GM12878 (cell line): ENCODE data around the gene MARCHF9. TPM values are rescaled to one million over a fixed set of nuclear protein-coding genes. Genes with fewer than 3 reads are reported as not detected.
A peak's percentile ranks its signal among the peaks of the same experiment; 100 is the strongest.

ENCODE experiments used
- CBX5 ChIP-seq: sonication (generic); IDR thresholded peaks from 2 replicates; pipeline ENCODE4 v1.6.1; 2016; ENCODE audit warnings: low read depth, moderate library complexity, mild to moderate bottlenecking, inconsistent platforms
- CTCF ChIP-seq, 3 experiments: IDR thresholded peaks in 2 of 3; conservative IDR thresholded peaks in 1 of 3; 2 replicates each; pipeline ENCODE4 v1.5.1; 2011; ENCODE audit warnings: low read depth in 3 of 3, low read length in 3 of 3, mild to moderate bottlenecking in 3 of 3, control low read depth in 2 of 3, moderate library complexity in 2 of 3, inconsistent platforms in 1 of 3, mixed read lengths in 1 of 3; ENCODE audit not compliant: control insufficient read depth in 2 of 3, insufficient read depth in 1 of 3; ENCODE audit errors: extremely low read depth in 1 of 3
- DPF2 ChIP-seq: fragments of 450-650 bp; IDR thresholded peaks from 2 replicates; pipeline ENCODE4 v1.6.1; 2017; ENCODE audit warnings: mild to moderate bottlenecking
- E2F4 ChIP-seq: IDR thresholded peaks from 2 replicates; pipeline ENCODE4 v1.6.1; 2012; ENCODE audit warnings: low read depth, low read length, improper control_type of control experiment
- FOXM1 ChIP-seq: IDR thresholded peaks from 2 replicates; pipeline ENCODE4 v1.6.1; 2012; ENCODE audit warnings: low read depth, mild to moderate bottlenecking, inconsistent platforms, low read length, moderate library complexity
- GABPA ChIP-seq: IDR thresholded peaks from 2 replicates; pipeline ENCODE4 v1.6.1; 2014; ENCODE audit warnings: antibody characterized with exemption, low read depth, mild to moderate bottlenecking, inconsistent platforms
- GATAD2B ChIP-seq: fragments of 450-650 bp; conservative IDR thresholded peaks from 2 replicates; pipeline ENCODE4 v1.6.1; 2017; ENCODE audit warnings: low read depth, mild to moderate bottlenecking, moderate library complexity
- HDAC2 ChIP-seq: fragments of 200-600 bp; sonication (generic); IDR thresholded peaks from 2 replicates; pipeline ENCODE4 v1.6.1; 2017
- HDAC6 ChIP-seq: fragments of 200-600 bp; sonication (generic); IDR thresholded peaks from one replicate; pipeline ENCODE4 v1.8.0; 2017; ENCODE audit warnings: antibody characterized with exemption; ENCODE audit not compliant: unreplicated experiment
- MAX ChIP-seq: IDR thresholded peaks from 2 replicates; pipeline ENCODE4 v1.6.1; 2012; ENCODE audit warnings: low read depth, low read length, improper control_type of control experiment
- MTA3 ChIP-seq: IDR thresholded peaks from 2 replicates; pipeline ENCODE4 v1.6.1; 2012; ENCODE audit warnings: low read length, inconsistent platforms, borderline replicate concordance
- NR2C1 ChIP-seq: fragments of 450-650 bp; IDR thresholded peaks from 2 replicates; pipeline ENCODE4 v1.6.1; 2017; ENCODE audit warnings: antibody characterized with exemption, mild to moderate bottlenecking, moderate library complexity
- POLR2A ChIP-seq: IDR thresholded peaks from 2 replicates; pipeline ENCODE4 v1.6.1; 2011; ENCODE audit warnings: low read depth, mild to moderate bottlenecking, low read length
- TCF12 ChIP-seq: IDR thresholded peaks from 2 replicates; pipeline ENCODE4 v1.6.1; 2011; ENCODE audit warnings: low read depth, mild to moderate bottlenecking, low read length
- WRNIP1 ChIP-seq: IDR thresholded peaks from 2 replicates; pipeline ENCODE4 v1.6.1; 2011; ENCODE audit warnings: low read depth, low read length, improper control_type of control experiment, borderline replicate concordance
- ZBED1 ChIP-seq: IDR thresholded peaks from 2 replicates; pipeline ENCODE4 v1.6.1; 2016; ENCODE audit warnings: borderline replicate concordance
- polyA plus RNA-seq, 11 experiments: library from polyadenylated mRNA; depleted of rRNA in 4 of 11; unstranded in 6 of 11; stranded (reverse) in 5 of 11; fragments of >200 nt; fragmentation: Nextera tagmentation in 4 of 11; fragmentation: Illumina TruSeq in 1 of 11; extraction: Ambion mirVana in 4 of 11; extraction: Trizol in 1 of 11; gene quantifications; 1 replicate in 1 of 11; 2 replicates in 10 of 11; pipeline versions ENCODE4 v1.2.1 to v1.2.3, GENCODE V29; 2011 to 2016; ENCODE audit warnings: inconsistent platforms in 2 of 11, missing spikeins in 2 of 11, low read depth in 1 of 11
- total RNA-seq, 4 experiments: library from RNA; depleted of rRNA in 3 of 4; stranded (reverse); fragments of >200 nt in 3 of 4; fragmentation: Illumina TruSeq in 1 of 4; extraction: Trizol in 1 of 4; gene quantifications; 2 replicates each; pipeline versions ENCODE4 v1.2.1 to v1.2.3, GENCODE V29; 2013 to 2021
- TF ChIP-seq, protein P1 (sequence below): fragments of 450-650 bp; IDR thresholded peaks from 2 replicates; pipeline ENCODE4 v1.6.1; 2017; ENCODE audit warnings: mild to moderate bottlenecking, low read depth, inconsistent platforms; ENCODE audit not compliant: poor library complexity, severe bottlenecking
- TF ChIP-seq, protein P2 (sequence below): fragments of 450-650 bp; IDR thresholded peaks from 2 replicates; pipeline ENCODE4 v1.6.1; 2017; ENCODE audit warnings: borderline replicate concordance
- TF ChIP-seq, protein P3 (sequence below): fragments of 450-650 bp; IDR thresholded peaks from 2 replicates; pipeline ENCODE4 v1.6.1; 2017; ENCODE audit warnings: mild to moderate bottlenecking

Gene MARCHF9
- total and polyA plus RNA-seq, 10 of the 15 experiments (the other 5 are each of a cell fraction or from before 2014, with no cell fraction given): 2.4 to 29.3 (median 13.0) TPM

GRCh38 chr12:57771873-57772428 is 17.0 kb downstream of the MARCHF9 start, which contains the start of gene METTL1 (continued):
- TF ChIP-seq E2F4 (no peak), POLR2A (peak; percentile 97), ZBED1 (no peak), HDAC6 (peak; percentile 45), HDAC2 (peak; percentile 84; the same call in 1 of the 2 replicates), FOXM1 (no peak), MAX (peak; percentile 100), WRNIP1 (no peak), MTA3 (no peak; the same call in 1 of the 2 replicates), NR2C1 (no peak), GABPA (no peak), CBX5 (no peak), TCF12 (no peak), GATAD2B (0 out of 2 replicates have a peak, but pooled peaks have one; percentile 43), DPF2 (no peak), CTCF (IDR thresholded peaks at IDR 0.05 in 2 of 3, conservative IDR thresholded peaks at IDR 0.05 in 1 of 3; ENCODE audit: control insufficient read depth in 2 of 3, extremely low read depth in 1 of 3, insufficient read depth in 1 of 3, low read depth in 3 of 3, low read length in 3 of 3) (no peak)
- TF ChIP-seq, protein P1, sequence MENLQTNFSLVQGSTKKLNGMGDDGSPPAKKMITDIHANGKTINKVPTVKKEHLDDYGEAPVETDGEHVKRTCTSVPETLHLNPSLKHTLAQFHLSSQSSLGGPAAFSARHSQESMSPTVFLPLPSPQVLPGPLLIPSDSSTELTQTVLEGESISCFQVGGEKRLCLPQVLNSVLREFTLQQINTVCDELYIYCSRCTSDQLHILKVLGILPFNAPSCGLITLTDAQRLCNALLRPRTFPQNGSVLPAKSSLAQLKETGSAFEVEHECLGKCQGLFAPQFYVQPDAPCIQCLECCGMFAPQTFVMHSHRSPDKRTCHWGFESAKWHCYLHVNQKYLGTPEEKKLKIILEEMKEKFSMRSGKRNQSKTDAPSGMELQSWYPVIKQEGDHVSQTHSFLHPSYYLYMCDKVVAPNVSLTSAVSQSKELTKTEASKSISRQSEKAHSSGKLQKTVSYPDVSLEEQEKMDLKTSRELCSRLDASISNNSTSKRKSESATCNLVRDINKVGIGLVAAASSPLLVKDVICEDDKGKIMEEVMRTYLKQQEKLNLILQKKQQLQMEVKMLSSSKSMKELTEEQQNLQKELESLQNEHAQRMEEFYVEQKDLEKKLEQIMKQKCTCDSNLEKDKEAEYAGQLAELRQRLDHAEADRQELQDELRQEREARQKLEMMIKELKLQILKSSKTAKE: peak; percentile 77
- TF ChIP-seq, protein P2, sequence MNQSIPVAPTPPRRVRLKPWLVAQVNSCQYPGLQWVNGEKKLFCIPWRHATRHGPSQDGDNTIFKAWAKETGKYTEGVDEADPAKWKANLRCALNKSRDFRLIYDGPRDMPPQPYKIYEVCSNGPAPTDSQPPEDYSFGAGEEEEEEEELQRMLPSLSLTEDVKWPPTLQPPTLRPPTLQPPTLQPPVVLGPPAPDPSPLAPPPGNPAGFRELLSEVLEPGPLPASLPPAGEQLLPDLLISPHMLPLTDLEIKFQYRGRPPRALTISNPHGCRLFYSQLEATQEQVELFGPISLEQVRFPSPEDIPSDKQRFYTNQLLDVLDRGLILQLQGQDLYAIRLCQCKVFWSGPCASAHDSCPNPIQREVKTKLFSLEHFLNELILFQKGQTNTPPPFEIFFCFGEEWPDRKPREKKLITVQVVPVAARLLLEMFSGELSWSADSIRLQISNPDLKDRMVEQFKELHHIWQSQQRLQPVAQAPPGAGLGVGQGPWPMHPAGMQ: no peak
- TF ChIP-seq, protein P3, sequence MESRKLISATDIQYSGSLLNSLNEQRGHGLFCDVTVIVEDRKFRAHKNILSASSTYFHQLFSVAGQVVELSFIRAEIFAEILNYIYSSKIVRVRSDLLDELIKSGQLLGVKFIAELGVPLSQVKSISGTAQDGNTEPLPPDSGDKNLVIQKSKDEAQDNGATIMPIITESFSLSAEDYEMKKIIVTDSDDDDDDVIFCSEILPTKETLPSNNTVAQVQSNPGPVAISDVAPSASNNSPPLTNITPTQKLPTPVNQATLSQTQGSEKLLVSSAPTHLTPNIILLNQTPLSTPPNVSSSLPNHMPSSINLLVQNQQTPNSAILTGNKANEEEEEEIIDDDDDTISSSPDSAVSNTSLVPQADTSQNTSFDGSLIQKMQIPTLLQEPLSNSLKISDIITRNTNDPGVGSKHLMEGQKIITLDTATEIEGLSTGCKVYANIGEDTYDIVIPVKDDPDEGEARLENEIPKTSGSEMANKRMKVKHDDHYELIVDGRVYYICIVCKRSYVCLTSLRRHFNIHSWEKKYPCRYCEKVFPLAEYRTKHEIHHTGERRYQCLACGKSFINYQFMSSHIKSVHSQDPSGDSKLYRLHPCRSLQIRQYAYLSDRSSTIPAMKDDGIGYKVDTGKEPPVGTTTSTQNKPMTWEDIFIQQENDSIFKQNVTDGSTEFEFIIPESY: no peak
